Activated naive CD4-positive, alpha-beta T cell treated with anti-CD3 and anti-CD28 coated beads for 36 hours (primary cell): ENCODE data around the gene RALGAPB. TPM values are rescaled to one million over a fixed set of nuclear protein-coding genes. Genes with fewer than 3 reads are reported as not detected.
"Not testable (repeated sequence)": the region's sequence is repeated elsewhere in the genome, so short reads cannot be mapped to it uniquely, and the experiment has no call there.

ENCODE experiments used
- CTCF ChIA-PET: fragments of 350-600 bp; sonication (Branson Sonifier 250); formaldehyde crosslinking; loops from one replicate; lab custom pipeline; 2021; ENCODE audit warnings: antibody characterized with exemption; lab: Charles Lee
- DNase-seq: peaks from one replicate; pipeline ENCODE4 v3.0.0-alpha.2; 2020
- H3K27ac Mint-ChIP-seq: one replicate; pipeline ENCODE4 v1.8.0; 2021; ENCODE audit warnings: mild to moderate bottlenecking, mixed read lengths
- H3K27me3 Mint-ChIP-seq: one replicate; pipeline ENCODE4 v1.8.0; 2021; ENCODE audit warnings: low read depth, mixed read lengths
- H3K36me3 Mint-ChIP-seq: one replicate; pipeline ENCODE4 v1.8.0; 2021; ENCODE audit warnings: low read depth, mixed read lengths
- H3K4me1 Mint-ChIP-seq: one replicate; pipeline ENCODE4 v1.8.0; 2021; ENCODE audit warnings: low read depth, mixed read lengths
- H3K4me3 Mint-ChIP-seq: one replicate; pipeline ENCODE4 v1.8.0; 2021; ENCODE audit warnings: mild to moderate bottlenecking, moderate library complexity, mixed read lengths
- H3K9me3 Mint-ChIP-seq: one replicate; pipeline ENCODE4 v1.8.0; 2021; ENCODE audit warnings: mixed read lengths
- intact Hi-C: fragments of 100-400 bp; cut with micrococcal nuclease; formaldehyde crosslinking; loops from one replicate; pipeline ENCODE4 v1.15.1; 2023
- total RNA-seq, 2 experiments: library from RNA; stranded (reverse); gene quantifications; one replicate each; pipeline ENCODE4 v1.2.3, GENCODE V29; 2021

Gene RALGAPB
- total RNA-seq, 2 experiments from 2014 or later: 22.1 to 24.0 TPM

DNA sequence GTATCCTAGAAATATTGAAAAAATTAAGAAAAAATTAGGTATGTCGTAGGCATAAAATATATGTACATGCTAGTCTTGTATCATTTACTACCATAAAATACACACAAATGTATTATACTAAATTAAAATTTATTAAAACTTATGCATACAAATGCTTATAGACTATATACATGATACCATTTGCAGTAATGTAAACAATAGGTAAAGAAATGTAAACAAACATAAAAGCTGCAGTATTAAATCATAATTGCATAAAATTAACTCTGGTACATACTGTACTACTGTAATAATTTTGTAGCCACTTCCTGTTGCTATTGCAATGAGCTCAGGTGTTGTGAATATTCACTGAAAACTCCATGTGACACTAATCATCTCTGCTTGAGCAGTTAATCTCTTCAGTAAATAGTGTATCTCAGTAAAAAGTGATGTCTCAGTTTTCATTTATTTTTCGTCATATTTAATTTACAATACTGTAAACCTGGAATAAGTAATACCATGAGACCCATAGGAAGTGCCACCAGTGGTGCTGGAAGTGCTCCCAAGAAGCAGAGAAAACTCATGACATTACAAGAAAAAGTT is 29.3 kb downstream of the RALGAPB start:
- H3K4me3 Mint-ChIP-seq: no peak overlapping the region
- DNase-seq: no peak
- CTCF ChIA-PET: no interaction called here
- peaks cover 47% of the 10 kb centered on the region for H3K36me3 Mint-ChIP-seq
- H3K4me1 Mint-ChIP-seq: no peaks in the 10 kb centered on the region
- intact Hi-C loops: no loop called here
- H3K27me3 Mint-ChIP-seq: no peaks in the 10 kb centered on the region
- H3K9me3 Mint-ChIP-seq: peaks cover 4% of the 10 kb centered on the region
- H3K27ac Mint-ChIP-seq: no peak overlapping the region

DNA sequence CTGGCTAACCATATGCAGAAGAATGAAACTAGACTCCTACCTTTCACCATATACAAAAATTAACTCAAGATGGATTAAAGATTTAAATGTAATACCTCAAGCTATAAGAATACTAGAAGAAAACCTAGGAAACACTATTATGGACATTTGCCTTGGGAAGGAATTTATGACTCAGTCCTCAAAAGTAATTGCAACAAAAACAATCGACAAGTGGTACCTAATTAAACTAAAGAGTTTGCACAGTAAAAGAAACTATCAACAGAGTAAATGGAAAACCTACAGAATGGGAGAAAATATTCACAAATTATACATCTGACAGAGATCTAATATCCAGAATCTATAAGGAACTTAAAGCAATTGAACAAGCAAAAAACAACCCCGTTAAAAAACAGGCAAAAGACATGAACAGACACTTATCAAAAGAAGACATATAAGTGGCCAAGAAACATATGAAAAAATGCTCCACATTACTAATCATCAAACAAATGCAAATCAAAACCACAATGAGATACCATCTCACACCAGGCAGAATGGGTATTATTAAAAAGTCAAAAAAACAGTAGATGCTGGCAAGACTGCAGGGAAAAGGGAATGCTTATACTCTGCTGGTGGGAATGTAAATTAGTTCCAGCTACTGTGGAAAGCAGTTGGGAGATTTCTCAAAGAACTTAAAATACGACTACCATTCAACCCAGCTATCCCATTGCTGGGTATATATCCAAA is 31.9 kb downstream of the RALGAPB start:
- H3K4me3 Mint-ChIP-seq: no peak overlapping the region
- H3K4me1 Mint-ChIP-seq: no peaks in the 10 kb centered on the region
- CTCF ChIA-PET: interaction anchor here (0.7 kb wide), 1 partner anchor 38 kb away, joined by 3 read pairs; no protein-coding TSS in a partner anchor
- intact Hi-C loops: no loop called here
- no peak for DNase-seq
- peaks cover 4% of the 10 kb centered on the region for H3K9me3 Mint-ChIP-seq
- H3K36me3 Mint-ChIP-seq: peaks cover 41% of the 10 kb centered on the region
- H3K27ac Mint-ChIP-seq: no peak overlapping the region
- H3K27me3 Mint-ChIP-seq: no peaks in the 10 kb centered on the region

DNA sequence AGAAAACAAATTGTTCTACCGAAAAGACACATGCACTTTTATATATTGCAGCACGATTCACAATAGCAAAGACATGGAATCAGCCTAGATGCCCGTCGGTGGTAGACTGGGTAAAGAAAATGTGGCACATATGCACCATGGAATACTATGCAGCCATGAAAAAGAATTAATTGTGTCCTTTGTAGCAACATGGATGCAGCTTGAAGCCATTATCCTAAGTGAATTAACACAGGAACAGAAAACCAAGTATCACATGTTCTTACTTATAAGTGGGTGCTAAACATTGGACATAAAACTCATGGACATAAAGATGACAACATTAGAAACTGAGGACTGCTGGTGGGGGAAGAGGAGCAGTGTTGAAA is 32.4 kb downstream of the RALGAPB start:
- Mint-ChIP-seq H3K27ac (no peak overlapping the region), H3K4me3 (no peak overlapping the region), H3K27me3 (no peaks in the 10 kb centered on the region), H3K36me3 (peaks cover 43% of the 10 kb centered on the region), H3K9me3 (peaks cover 4% of the 10 kb centered on the region), H3K4me1 (no peaks in the 10 kb centered on the region)
- intact Hi-C loops: no loop called here
- no peak for DNase-seq
- CTCF ChIA-PET: interaction anchor here (0.7 kb wide), 1 partner anchor 37 kb away, joined by 3 read pairs; no protein-coding TSS in a partner anchor

DNA sequence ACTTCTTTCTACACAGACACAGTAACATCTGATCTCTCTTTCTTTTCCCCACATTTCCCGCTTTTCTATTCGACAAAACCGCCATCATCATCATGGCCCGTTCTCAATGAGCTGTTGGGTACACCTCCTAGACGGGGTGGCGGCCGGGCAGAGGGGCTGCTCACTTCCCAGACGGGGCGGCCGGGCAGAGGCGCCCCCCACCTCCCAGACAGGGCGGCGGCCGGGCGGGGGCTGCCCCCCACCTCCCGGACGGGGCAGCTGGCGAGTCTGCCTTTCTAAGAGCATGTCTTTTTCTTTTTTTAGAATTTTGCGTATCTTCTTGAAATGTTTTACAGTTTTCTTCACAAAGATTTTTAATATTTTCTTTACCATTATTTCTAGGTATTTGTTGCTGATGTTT is 39.1 kb downstream of the RALGAPB start:
- CTCF ChIA-PET, H3K4me1 Mint-ChIP-seq, DNase-seq, H3K27ac Mint-ChIP-seq, H3K9me3 Mint-ChIP-seq, intact Hi-C loops, H3K4me3 Mint-ChIP-seq, H3K27me3 Mint-ChIP-seq: not testable (repeated sequence)
- peaks cover 28% of the 10 kb centered on the region for H3K36me3 Mint-ChIP-seq

DNA sequence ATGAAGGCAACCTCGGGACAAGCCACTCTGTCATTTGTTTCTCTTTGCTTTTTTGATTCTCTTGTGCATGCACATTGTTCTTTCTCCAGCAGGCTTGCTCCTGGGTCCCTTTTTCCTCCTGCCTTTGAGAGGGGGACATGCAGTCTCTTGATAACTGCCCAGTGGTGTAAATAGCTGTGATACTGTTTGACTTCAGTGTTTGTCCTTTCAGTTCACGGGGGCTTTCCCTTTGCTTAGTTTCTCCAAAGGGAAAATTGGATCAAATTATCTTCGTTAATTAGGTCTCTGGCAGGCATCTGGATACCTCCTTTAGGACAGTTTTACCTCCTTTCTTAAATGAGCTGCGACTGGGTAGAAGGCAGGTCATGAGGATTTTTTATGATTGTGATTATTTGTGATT is 41.5 kb downstream of the RALGAPB start:
- no peak for DNase-seq
- CTCF ChIA-PET: no interaction called here
- no peak overlapping the region for H3K27ac Mint-ChIP-seq
- no peaks in the 10 kb centered on the region for H3K4me1 Mint-ChIP-seq
- no peaks in the 10 kb centered on the region for H3K9me3 Mint-ChIP-seq
- no peak overlapping the region for H3K4me3 Mint-ChIP-seq
- intact Hi-C loops: no loop called here
- no peaks in the 10 kb centered on the region for H3K27me3 Mint-ChIP-seq
- peaks cover 28% of the 10 kb centered on the region for H3K36me3 Mint-ChIP-seq

DNA sequence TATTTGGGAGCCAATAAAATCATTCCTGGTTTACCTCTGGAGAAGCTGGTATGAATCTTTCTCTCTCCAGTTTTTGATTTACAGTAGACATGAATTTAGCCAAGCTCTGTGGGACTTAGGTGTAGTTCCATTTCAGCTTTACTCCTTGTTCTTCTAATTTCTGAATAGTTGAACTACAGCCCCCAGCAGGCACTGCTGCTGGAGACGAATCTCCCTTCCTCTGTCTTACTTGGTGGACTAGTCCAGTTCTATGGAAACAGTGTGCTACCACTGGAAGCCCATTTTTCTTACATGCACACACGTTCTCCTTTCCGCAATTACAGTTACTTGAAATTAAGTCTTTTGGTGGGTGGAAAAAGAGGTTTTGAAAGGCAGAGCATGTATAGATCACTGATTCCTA is 42.3 kb downstream of the RALGAPB start:
- H3K27me3 Mint-ChIP-seq: no peaks in the 10 kb centered on the region
- no peak overlapping the region for H3K27ac Mint-ChIP-seq
- H3K9me3 Mint-ChIP-seq: no peaks in the 10 kb centered on the region
- no peak overlapping the region for H3K4me3 Mint-ChIP-seq
- DNase-seq: no peak
- intact Hi-C loops: no loop called here
- H3K36me3 Mint-ChIP-seq: peaks cover 21% of the 10 kb centered on the region
- H3K4me1 Mint-ChIP-seq: no peaks in the 10 kb centered on the region
- CTCF ChIA-PET: no interaction called here

DNA sequence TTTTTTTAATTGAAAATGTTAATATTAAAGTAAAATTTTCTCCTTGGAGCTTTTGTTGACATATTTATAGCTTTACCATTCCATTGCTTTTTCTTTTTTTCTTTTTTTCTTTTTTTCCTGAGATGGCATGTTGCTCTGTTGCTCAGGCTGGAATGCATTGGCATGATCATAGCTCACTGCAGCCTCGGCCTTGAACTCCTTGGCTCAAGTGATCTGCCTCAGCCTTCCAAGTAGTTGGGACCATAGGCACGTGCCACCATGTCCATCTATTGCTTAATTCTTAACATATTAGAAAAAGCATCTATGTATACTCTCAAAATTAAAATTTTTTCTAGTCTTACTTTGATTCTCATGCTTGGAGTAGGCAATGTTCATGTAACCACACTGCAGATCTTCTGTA is 43.0 kb downstream of the RALGAPB start:
- no peak for DNase-seq
- peaks cover 19% of the 10 kb centered on the region for H3K36me3 Mint-ChIP-seq
- H3K9me3 Mint-ChIP-seq: no peaks in the 10 kb centered on the region
- CTCF ChIA-PET: no interaction called here
- no peak overlapping the region for H3K4me3 Mint-ChIP-seq
- intact Hi-C loops: no loop called here
- no peak overlapping the region for H3K27ac Mint-ChIP-seq
- H3K4me1 Mint-ChIP-seq: no peaks in the 10 kb centered on the region
- H3K27me3 Mint-ChIP-seq: no peaks in the 10 kb centered on the region

DNA sequence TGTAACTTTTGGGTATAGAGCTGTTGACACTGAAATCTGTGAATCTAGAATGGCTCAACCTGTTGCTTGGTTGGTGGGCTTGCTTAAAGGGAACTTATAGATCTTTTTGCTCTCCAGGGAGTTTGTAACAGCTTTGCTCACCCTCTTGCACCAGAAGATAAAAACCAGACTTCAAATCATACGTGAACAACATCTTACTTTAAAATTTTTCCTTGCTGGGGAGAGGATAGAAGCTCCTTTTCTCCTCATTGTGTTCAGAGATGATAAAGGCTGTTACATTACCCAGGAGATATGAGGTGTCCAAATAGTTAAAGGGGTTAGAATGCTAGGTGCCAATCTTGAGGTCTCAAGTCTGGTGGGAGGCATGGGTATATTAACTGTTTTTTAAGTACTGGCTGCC is 46.8 kb downstream of the RALGAPB start:
- no peak for DNase-seq
- CTCF ChIA-PET: no interaction called here
- Mint-ChIP-seq H3K27ac (no peak overlapping the region), H3K4me1 (peaks cover 2% of the 10 kb centered on the region), H3K27me3 (no peaks in the 10 kb centered on the region), H3K36me3 (peaks cover 21% of the 10 kb centered on the region), H3K9me3 (no peaks in the 10 kb centered on the region), H3K4me3 (no peak overlapping the region)
- intact Hi-C loops: no loop called here

DNA sequence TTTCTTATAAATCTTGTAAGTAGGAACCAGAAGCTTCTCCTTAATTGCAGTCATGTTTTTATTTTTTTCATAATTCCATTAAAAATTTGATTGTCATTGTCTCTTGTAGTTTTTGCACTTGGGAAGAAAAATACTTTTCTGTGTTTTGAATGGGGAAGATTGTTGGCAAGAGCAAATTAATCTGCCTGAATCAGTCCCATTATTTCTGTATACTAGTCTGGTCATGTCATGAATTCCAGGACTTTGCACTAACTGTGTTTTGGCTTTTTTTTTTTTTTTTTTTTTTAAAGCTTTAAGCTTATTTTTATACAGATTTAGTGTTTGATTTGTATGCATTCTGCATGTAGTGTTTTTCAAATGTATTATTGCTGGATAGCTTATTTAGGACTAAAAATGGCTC is 47.6 kb downstream of the RALGAPB start:
- Mint-ChIP-seq H3K36me3 (peaks cover 23% of the 10 kb centered on the region), H3K9me3 (no peaks in the 10 kb centered on the region), H3K27ac (no peak overlapping the region), H3K27me3 (no peaks in the 10 kb centered on the region), H3K4me1 (peaks cover 2% of the 10 kb centered on the region), H3K4me3 (no peak overlapping the region)
- intact Hi-C loops: no loop called here
- CTCF ChIA-PET: interaction anchor here (0.6 kb wide), 1 partner anchor 20 kb away, joined by 3 read pairs; no protein-coding TSS in a partner anchor
- DNase-seq: no peak

DNA sequence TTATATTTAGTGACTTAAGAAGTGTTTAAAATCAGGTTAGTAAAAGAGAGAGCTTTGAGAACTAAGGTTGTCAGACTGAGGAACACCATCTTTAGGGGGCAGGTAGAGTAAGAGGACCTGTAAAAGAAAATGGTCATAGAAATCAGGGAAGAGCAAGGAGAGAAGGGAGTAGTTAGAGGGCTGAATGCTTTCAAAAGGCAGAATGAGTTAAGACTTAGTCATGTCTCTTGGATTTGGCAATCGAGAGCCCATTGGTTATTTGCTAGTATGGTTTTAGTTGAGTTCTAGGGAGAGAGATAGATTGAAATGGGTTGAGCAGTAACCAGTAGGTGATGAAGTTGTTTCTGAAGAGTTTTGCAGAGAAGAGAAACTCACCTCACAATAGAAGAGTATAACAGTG is 51.1 kb downstream of the RALGAPB start:
- H3K4me3 Mint-ChIP-seq: no peak overlapping the region
- DNase-seq: no peak
- H3K27me3 Mint-ChIP-seq: no peaks in the 10 kb centered on the region
- no peaks in the 10 kb centered on the region for H3K9me3 Mint-ChIP-seq
- intact Hi-C loops: no loop called here
- CTCF ChIA-PET: no interaction called here
- H3K27ac Mint-ChIP-seq: no peak overlapping the region
- H3K4me1 Mint-ChIP-seq: peaks cover 2% of the 10 kb centered on the region
- H3K36me3 Mint-ChIP-seq: peaks cover 16% of the 10 kb centered on the region

DNA sequence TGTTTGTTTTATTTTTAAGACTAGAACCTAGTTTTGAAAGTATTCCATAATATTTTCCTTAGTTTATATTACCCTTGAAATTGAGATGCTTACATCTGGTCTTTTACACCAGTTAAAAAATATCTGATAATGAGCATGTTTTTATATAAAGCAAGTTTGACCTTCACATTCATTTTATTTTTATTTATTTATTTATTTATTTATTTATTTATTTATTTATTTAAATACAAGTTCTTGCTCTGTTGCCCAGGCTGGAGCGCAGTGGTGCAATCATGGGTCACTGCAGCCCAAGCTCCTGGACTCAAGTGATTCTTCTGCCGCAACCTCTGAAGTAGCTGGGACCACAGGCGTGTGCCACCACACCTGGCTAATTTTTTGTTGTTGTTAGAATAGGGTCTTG is 55.5 kb downstream of the RALGAPB start:
- Mint-ChIP-seq H3K4me1 (peaks cover 2% of the 10 kb centered on the region), H3K36me3 (peaks cover 12% of the 10 kb centered on the region), H3K4me3 (no peak overlapping the region), H3K27ac (no peak overlapping the region), H3K27me3 (no peaks in the 10 kb centered on the region), H3K9me3 (no peaks in the 10 kb centered on the region)
- intact Hi-C loops: no loop called here
- CTCF ChIA-PET: no interaction called here
- no peak for DNase-seq

DNA sequence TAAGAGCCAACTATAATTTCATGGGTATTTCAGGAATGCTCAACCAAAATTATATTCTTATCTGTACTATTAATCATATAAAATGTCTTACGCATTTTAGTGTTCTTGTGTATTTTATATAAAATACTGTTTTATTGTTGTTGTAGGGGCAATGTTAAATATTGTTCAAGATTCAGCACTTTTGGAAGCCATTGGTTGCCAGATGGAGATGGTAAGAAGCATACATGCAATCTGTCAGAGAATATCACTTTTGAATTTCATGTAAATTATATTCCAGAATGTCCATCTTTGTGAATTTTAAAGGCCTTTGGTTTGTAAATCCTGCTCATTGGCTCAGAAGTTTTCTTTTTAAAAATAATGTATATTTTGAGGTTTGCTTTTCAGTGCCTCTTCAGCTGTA is 58.4 kb downstream of the RALGAPB start:
- Mint-ChIP-seq H3K27me3 (no peaks in the 10 kb centered on the region), H3K4me1 (no peaks in the 10 kb centered on the region), H3K27ac (no peak overlapping the region), H3K36me3 (peaks cover 14% of the 10 kb centered on the region), H3K9me3 (no peaks in the 10 kb centered on the region), H3K4me3 (no peak overlapping the region)
- no peak for DNase-seq
- intact Hi-C loops: no loop called here
- CTCF ChIA-PET: no interaction called here

DNA sequence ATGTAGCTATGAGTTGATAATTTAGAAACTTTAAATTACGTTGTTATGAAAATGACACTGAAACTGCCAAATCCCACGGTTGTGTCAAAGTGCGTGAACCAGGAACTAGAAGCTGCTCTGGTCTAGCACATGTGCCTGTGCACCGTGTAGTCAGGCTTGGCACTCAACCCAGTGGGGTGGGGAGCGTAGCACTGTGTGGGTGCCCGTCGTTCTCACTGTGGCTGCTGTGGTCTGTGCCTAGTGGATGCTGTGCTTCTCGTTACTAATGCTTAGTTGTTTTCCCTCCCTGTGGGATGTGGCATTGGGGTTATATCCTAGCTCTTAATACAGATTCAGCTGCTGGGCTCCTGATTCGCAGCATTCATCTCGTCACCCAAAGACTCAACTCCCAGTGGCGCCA is 62.1 kb downstream of the RALGAPB start:
- CTCF ChIA-PET: no interaction called here
- Mint-ChIP-seq H3K27ac (no peak overlapping the region), H3K4me3 (no peak overlapping the region), H3K4me1 (no peaks in the 10 kb centered on the region), H3K36me3 (peaks cover 22% of the 10 kb centered on the region), H3K27me3 (no peaks in the 10 kb centered on the region), H3K9me3 (no peaks in the 10 kb centered on the region)
- DNase-seq: no peak
- intact Hi-C loops: no loop called here
